ENCODE data around the gene CIB1.
"Not testable (repeated sequence)": the region's sequence is repeated elsewhere in the genome, so short reads cannot be mapped to it uniquely, and the experiment has no call there.

The CIB1 gene

DNA sequence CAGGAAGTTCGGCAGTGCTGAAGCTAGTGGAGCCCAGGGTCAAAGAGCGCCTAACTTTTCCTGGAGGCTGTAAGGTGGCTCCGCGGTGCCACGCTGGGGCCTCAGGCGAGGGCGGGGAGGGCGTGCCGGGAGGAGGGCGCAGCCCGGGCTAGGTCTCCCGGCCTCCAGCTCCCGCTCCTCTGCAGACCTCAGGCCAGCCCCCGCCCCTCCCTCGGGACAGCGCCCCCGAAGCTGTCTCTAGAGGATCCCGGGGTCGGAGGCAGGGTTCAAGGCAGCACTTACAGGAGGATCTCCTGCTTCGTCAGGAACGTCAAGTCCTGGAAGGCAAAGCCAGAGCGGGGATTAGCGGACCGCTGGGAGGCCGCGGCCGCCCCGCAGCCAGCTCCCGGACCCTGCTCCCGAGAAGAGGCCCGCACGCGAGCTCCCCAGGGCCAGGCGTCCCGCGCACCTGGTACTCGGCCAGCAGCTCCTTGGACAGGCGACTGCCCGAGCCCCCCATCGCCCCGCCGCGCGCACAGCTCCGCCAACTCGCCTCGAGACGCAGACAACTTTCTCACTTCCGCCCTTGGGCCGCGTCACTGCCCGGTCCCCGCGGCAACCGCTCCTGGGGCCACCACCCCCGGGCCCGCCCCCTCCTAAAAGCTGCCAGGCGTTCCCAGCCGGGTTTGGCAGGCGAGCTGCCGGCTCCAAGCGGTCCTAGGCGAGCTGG, at the start of gene CIB1:
Gene CIB1, minus strand, starts transcription at position 555 of the 709 bp plus-strand sequence. Its CDS starts 56 bp downstream, at position 499.
- peak; percentile 96 to 97 for DNase-seq

GRCh38 chr15:90281637-90282036, 47.9 kb upstream of the CIB1 start:
- DNase-seq, result not testable (repeated sequence)

- not testable (repeated sequence) for DNase-seq
Observed at GRCh38 chr15:90280743-90281142, 47.0 kb upstream of the CIB1 start.

DNA sequence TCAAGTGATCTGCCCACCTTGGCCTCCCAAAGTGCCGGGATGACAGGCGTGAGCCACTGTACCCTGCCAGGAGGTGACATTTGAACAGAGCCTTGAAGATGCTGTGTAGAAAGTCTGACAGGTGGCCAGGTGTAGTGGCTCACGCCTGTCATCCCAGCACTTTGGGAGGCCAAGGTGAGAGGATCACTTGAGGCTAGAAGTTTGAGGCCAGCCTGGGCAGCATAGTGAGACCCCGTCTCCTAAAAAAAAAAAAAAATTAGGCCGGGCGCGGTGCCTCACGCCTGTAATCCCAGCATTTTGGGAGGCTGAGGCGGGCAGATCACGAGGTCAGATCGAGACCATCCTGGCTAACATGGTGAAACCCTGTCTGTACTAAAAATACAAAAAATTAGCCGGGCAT, 44.7 kb upstream of the CIB1 start:
- not testable (repeated sequence) for DNase-seq

GRCh38 chr15:90271459-90272166, 37.9 kb upstream of the CIB1 start:
- no peak for DNase-seq

DNA sequence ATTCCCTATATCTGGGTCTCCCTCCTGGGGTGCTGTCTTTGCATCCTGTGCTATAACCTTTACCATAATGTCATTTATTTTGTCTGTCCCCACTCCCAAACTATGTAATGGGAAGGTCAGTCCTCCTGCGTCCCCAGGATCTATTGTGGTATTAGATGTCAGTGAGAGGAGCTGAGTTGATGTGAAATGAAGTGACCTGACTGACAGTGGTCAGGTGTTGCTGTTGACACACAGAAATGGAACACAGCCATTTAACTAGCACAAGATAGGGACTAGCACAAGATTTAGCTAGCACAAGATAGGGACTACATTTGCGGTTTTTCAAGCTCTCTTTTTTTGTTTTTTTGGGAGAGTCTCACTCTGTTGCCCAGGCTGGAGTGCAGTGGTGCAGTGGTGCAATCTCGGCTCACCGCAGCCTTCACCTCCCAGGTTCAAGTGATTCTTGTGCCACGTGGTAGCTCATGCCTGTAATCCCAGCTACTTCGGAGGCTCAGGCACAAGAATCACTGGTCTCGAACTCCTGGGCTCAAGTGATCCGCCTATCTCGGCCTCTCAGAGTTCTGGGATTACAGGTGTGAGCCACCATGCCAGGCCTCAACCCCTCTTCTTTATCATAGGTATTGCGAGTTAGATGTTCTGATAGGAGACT, 36.9 kb upstream of the CIB1 start:
- no peak for DNase-seq

DNA sequence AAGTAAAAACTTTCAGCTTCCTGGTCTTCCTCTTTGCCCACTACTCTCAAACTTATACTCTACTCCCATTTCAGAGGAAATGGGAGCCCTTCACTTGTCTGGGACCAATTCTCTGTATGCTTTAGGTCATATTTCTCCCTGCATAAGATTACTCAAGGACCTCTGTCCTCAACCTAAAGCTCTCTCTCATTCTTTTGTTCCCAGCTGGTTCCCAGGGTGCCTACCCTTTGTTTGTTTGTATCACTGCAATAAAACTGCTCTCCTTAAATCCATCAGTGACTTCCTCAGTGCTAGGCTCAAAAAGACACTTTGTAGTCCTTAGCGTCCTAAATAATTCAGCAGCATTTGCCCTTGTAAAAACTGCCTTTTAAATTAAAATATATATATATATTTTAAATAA, 34.7 kb upstream of the CIB1 start:
- DNase-seq, result no peak

GRCh38 chr15:90266485-90266884, 32.7 kb upstream of the CIB1 start:
- DNase-seq, result peak in 1 of 2 experiments; percentile 15

GRCh38 chr15:90266061-90266431, 32.3 kb upstream of the CIB1 start:
- peak; percentile 44 to 45 for DNase-seq

DNA sequence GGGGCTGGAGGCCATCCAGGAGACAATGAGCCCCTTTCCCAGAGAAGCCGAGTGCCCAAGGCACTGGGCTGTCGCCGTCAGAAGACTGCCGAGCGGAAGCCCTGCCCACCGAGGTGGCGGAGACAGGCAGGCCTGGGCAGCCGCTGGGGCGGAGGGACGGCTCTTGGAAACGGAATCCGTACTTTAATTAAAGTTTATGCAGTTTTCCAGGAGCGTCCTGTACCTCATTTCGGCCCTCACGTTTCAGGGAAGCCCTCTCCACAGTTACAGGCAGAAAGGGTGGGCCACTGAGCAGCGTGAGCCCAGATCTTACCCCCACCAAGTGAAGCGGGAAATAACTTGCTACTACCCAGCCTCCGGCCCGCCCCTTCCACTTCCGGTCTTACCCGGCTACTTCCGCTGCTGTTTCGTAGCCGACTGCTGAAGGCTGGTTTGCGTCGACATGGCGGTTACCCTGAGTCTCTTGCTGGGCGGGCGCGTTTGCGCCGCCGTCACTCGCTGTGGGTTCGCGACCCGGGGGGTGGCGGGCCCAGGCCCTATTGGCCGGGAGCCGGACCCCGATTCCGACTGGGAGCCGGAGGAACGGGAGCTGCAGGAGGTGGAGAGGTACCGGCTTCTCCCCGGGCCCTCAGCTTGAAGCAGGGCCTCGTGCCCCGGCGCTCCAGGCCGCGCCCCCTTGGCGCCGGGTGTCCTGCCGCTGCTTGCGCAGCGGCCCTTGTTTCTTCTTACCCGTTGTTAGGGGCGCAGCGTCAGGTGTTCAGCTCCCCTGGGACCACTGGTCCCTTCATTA, 31.7 kb upstream of the CIB1 start, which contains the start of gene NGRN:
Gene NGRN, plus strand, starts transcription at position 402 of the 790 bp plus-strand sequence. Its CDS starts 41 bp downstream, at position 443.
- peak; percentile 85 to 90 for DNase-seq

DNA sequence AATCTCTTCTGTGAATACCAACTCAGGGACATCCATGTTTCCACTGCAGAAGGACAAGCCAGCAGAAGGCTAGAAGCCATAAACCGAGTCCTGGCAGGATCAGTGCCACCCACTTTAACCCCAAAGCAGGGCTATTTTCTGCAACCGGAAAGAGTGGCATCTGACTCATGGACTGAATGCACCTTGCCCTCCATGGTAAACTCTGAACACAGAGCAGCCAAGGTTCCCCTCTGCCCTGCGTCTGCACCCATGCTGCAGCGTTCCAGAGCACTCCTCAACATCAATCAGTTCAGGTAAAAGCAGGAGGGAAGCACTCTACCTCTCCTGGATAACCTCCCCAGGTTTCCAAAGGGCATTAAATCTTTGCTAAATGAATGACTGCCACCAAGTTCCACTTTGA, 30.9 kb upstream of the CIB1 start:
- peak in 1 of 2 experiments; percentile 16 for DNase-seq

DNA sequence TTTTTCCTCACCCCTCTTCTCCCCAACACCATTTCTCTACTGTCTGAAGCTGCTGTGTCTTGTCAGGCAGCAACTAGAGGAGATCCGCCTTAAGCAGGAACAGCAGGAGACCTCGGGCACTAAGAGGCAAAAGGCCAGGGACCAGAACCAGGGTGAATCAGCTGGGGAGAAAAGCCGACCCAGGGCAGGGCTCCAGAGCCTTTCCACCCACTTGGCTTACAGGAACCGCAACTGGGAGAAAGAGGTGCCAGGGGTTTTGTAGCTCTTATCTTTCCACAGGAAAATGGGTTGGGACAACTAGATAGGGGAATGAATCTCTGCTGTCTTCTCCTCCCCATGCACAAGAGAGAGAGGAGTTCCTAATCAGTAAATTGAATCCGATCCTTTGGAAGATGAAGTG, 28.7 kb upstream of the CIB1 start:
- no peak for DNase-seq

DNA sequence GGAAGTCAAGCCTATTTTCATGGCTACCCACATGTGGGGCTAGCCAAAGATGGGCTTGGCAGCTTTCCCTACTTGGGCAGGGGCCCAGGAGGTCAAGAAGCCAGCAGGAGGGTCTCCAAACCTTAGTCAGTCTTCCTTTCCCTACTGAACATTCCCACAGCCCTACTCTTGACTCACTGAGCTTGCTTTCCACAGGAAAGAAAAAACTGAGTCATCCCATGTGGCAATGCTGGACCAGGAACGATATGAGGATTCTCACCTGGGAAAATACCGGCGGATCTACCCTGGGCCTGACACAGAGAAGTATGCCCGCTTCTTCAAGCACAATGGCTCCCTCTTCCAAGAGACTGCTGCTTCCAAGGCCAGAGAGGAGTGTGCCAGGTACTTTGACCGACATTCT, 28.1 kb upstream of the CIB1 start:
- no peak for DNase-seq

GRCh38 chr15:90260731-90261130, 27.0 kb upstream of the CIB1 start:
- DNase-seq, result not testable (repeated sequence)

DNA sequence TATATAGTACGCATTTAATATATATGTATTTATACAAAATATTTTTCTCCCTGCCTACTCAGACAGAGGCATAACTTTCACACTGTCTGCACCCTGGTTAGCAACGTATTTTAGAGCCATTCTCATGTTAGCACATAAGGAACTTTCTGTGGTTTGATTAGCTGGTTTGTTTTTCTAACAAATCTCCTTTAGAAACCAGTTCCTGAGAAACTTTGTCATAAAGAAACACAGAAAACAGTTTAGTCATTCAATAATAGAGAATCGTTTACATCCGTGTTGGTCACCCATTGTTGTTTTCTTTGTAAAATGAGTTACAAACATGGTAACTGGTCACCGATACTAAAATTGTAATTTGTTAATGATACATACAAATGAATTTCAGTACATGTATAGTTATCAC, 25.8 kb upstream of the CIB1 start:
- DNase-seq, result no peak

DNA sequence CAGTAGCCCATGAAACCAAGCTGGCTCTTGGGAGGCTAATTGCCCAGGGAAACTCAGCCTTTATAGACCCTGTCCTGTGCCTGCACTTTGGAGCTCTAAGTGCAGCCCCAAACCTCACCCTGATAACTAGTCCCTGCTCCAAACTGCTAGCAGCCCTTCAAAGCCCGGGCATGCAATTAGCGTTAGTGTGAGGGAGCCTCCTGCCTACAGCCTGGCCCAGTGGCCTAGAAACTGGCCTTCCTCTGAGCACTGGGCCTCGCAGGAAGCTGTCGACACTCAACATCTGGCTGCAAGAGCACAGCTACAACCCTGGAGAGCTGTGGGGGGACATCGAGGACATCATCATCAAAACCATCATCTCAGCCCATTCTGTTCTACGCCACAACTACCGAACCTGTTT, 24.0 kb upstream of the CIB1 start:
- no peak for DNase-seq

- peak; percentile 73 to 84 for DNase-seq
Observed at GRCh38 chr15:90249203-90249863, 15.6 kb upstream of the CIB1 start, which contains the start of gene TTLL13. Gene TTLL13 (plus strand): TSS chr15:90249556. CDS start chr15:90250631, 1,075 bp downstream.

DNA sequence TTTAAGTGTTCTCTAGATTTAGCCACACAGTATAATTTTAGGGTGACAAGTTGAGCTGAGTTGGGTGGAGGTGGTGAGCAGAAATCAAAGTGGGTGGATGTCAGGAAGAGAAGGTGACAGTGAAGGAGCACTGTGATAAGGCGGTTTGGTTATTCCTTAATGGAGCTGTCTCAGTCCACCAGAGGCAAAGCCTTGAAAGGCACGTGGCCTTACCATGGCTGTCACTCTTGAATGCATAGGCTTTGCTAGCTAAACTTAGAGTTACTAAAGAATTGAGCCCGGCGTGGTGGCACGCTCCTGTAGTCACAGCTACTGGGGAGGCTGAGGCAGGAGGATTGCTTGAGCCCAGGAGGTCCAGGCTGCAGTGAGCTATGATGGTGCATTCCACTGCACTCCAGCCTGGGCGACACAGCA, 15.1 kb upstream of the CIB1 start:
- DNase-seq, result no peak

GRCh38 chr15:90243943-90244639, 10.3 kb upstream of the CIB1 start:
- no peak for DNase-seq

- DNase-seq, result no peak
Observed at GRCh38 chr15:90241343-90242192, 7.8 kb upstream of the CIB1 start.

DNA sequence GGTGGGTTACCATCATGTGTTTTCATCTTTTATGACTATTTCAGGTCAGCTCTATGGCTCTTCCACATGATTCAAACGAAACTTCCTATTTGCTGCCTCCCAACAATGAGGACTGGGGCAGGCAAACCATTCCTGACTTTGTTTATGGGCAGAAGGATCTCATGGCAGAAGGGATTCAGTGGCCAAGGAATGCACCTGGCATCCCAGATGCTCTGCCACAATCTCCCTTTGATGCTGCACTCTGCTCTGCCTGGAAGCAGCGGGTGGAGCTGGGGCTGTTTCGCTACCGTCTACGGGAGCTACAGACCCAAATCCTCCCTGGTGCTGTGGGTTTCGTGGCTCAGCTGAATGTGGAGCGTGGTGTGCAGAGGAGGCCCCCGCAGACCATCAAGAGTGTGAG, 7.1 kb upstream of the CIB1 start:
- DNase-seq, result no peak

Measured in stimulated activated CD4-positive, alpha-beta T cell treated with anti-CD3 and anti-CD28 coated beads, Interleukin-4, amount 100 ng/mL, for 4 hours (primary cell).